CD4-positive, alpha-beta T cell treated with Interferon gamma for 1 hour (primary cell): ENCODE data around the gene KLK7.
"Not testable (repeated sequence)": the region's sequence is repeated elsewhere in the genome, so short reads cannot be mapped to it uniquely, and the experiment has no call there.

ENCODE experiments used
- DNase-seq: peaks from one replicate; pipeline ENCODE4 v3.0.0-alpha.2; 2020

KLK7 gene

DNA sequence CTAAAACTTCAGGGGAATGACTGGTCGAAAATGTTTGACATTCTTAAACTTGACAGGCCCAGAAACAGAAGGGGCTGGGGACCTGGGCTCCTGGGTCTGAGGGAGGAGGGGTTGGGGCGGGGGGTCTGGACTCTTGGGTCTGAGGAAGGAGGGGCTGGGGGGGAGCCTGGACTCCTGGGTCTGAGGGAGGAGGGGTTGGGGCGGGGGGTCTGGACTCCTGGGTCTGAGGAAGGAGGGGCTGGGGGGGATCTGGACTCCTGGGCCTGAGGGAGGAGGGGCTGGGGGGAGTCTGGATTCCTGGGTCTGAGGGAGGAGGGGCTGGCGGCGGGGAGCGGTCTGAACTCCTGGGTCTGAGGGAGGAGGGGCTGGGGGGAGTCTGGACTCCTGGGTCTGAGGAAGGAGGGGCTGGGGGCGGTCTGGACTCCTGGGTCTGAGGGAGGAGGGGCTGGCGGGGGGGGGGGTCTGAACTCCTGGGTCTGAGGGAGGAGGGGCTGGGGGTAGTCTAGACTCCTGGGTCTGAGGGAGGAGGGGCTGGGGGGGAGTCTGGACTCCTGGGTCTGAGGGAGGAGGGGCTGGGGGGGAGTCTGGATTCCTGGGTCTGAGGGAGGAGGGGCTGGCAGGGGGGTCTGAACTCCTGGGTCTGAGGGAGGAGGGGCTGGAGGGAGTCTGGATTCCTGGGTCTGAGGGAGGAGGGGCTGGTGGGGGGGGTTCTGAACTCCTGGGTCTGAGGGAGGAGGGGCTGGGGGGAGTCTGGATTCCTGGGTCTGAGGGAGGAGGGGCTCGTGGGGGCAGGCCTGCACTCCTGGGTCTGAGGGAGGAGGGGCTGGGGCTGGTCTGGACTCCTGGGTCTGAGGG lies 8.8 kb downstream of the KLK7 start:
- DNase-seq: no peak

- DNase-seq: no peak
Measured at GRCh38 chr19:50972795-50973376, 10.8 kb downstream of the KLK7 start.

DNA sequence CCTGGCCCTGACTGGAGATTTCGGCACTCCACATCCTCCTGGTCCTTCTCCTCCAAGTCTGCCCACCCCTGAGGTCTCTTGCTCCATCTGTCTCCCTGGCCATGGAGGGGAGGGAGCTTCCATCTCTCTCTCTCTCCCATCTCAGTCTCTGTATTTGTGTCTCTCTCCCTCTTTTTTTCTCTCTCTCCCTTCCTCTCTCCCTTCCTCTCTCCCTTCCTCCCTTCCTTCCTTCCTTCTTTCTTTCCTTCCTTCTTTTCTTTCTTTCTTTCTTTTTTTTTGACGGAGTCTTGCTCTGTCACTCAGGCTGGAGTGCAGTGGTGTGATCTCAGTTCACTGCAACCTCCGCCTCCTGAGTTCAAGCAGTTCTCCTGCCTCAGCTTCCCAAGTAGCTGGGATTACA lies 13.9 kb downstream of the KLK7 start:
- DNase-seq: not testable (repeated sequence)

- no peak for DNase-seq
Measured at GRCh38 chr19:50969413-50969760, 14.3 kb downstream of the KLK7 start, which contains the start of gene KLK6. Gene KLK6 (minus strand): TSS chr19:50969591. CDS start chr19:50968104, 1,487 bp downstream.

- DNase-seq: no peak
Measured at GRCh38 chr19:50968716-50969412, 14.9 kb downstream of the KLK7 start.

DNA sequence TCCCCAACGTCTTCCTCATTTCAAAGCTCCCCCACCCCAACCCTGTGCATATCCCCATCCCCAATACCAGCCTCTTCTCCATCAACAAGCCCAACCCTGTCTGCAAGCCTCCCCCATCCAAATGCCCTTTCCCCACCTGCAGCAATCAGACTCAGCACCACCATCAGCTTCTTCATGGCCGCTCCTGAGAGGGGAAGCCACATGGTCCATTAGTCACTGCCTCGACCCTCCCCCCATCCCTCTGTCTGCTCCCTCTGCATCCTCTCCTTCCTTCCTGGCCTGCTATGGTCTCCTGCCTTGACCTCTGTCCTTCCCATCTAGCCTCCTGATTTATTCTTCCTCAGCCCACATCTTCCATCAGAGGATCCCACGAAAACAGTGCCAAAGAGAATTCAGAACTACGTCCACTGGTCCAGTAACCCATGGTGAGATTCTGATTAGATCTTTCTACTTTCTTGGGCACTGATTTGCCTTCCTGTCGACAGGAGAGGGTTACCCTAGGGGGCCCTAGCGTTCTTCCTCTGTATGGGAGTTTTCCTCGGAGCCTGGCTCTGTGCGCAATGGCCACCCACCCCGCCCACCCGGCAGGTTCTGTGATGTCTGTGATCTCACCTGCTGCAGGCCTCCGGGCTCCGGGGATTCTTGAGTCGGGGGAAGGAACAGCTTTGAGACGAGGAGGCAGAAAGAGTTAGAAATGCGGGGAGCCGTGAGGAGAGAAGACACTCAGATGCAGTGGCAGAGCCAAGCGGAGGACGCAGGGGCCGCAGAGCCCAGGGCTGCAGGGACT lies 15.6 kb downstream of the KLK7 start:
- DNase-seq: no peak

- no peak for DNase-seq
Measured at GRCh38 chr19:50964266-50964665, 19.5 kb downstream of the KLK7 start.

DNA sequence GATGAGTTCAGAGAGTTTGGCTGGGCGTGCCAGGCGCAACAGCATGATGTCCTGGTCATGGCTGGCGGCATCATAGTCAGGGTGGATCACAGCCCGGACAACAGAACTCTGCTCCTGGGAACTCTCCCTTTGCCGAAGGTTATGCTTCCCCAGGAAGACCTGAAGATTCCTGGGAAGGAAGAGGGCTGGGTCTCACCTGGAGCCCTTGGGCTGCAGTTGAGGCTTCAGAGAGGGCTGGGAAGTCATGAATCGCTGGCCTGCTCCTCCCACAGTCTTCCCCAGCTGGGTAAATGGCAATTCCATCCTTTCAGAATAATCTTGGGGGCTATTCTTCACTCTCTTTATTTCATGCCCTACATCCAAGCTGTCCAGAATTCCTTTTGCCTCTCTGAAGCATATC lies 20.3 kb downstream of the KLK7 start:
- no peak for DNase-seq

DNA sequence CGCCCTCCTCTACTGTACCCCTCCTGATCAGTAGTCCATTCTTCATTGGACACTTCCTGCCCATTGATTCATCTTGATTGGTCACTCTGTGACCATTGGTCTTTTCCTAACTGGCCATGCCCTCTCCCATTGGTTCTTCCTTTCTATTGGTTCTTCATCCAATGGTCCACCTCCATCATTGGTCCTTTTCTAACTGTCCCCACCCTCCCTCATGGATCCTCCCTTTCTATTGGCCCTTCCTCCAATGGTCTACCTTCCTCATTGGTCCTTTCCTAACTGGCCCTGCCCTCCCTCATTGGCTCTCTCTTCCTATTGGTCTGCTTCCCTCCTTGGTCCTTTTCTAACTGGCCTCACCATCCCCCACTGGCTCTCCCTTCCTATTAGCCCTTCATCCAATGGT lies 21.5 kb downstream of the KLK7 start:
- no peak for DNase-seq

DNA sequence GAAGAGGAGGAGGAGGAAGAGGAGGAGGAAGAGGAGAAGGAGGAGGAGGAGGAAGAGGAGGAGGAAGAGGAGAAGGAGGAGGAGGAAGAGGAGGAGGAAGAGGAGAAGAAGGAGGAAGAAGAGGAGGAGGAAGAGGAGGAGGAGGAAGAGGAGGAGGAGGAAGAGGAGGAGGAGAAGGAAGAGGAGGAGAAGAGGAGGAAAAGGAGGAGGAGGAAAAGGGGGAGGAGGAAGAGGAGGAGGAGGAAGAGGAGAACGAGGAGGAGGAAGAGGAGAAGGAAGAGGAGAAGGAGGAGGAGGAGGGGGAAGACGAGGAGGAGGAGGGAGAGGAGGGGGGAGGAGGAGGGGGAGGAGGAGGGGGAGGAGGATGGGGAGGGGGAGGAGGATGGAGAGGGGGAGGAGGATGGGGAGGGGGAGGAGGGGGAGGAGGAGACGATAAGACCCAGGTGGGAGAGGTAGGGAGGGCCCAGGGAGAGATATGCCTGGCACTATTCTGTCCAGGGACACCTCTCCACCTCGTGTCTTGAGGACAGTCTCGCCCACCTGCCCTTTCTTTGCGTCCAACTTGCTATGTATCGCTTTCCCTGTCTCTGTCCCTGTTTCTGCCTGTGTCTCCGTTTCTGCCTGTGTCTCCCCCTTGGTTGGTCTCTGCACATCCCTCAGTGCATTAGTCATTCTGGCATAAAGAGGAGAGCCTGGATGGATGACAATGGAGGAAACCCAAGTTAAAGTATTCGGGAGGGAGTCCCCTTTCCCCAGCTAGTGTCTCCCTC lies 23.8 kb downstream of the KLK7 start:
- no peak for DNase-seq

DNA sequence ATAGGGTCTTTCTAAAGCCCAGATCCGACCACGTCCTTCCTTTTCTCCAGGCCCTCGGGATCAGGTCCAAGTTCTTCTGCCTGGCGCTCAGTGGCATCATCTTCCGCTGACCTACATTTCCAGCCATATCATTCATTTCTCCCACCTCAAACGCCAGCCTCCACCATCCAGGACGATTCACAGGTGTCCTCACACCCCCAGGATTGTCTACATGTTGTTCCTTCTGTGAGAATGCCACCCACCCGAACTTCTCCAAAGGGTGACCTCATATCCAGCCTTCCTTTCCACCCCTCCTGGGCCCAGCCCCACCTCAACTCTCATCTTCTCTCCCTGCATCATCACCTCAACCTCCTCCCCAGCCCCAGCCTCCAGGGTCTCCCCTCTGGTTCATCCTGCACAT lies 26.1 kb downstream of the KLK7 start:
- no peak for DNase-seq

DNA sequence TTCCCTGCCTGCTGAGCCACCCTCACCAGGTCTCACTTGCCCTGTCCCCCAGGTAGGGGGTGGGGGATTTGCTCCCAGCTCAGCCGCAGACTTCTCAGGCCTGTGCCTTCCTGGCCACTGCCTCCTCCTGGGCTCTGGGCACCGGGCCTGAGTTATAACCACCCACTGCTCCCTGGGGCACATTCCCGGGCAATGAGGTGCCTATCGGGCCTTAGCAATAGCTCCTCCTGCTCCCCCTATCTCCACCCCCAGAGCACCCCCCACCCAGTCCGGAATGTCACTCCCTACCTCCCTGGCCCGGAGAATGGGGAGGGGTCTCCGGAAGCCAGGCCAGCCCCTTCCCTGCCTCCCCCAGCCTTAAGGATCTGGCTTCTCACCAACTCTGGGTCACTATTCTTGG lies 30.8 kb downstream of the KLK7 start, which contains the start of gene KLK5:
KLK5 (minus strand) TSS at position 129 of the 400 bp plus-strand sequence. CDS start 381 bp downstream, outside the sequence.
- DNase-seq: no peak

DNA sequence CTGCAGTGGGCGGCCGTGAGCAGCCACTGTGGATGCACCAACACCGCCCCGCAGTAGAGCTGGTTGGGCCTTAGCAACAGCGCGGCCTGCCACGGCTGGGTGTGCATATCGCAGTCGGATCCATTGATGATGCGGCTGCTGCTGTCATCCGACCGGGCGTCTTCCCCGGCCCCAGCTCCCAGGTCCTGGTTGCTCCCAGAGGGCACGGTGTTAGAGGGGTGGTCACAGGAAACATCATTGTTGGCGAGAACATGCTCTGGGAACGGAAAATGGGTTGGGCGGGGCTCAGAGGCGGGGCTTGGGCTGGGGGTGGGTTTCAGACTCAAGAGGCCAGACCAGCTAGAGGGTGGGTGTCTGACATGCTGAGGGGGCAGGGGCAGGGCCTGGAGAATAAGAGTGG lies 33.9 kb downstream of the KLK7 start:
- no peak for DNase-seq

DNA sequence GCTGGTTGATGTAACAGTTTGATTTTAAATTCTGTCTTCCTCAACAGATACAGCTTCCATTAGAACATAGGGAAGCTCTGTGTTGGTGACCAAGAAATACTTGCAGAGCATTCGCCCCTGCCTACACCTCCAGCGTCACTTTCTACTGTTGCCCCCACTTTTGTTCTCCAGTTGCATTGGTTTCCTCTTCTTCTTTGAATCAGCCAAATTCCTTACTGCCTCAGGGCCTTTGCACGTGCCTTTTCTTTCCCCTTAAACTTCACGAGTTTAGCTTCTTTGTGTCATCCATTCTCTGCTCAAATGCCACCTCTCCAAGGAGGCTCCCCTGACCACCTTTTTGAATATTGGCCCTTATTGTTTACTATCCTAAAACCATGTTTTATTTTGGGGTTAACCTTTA lies 36.6 kb downstream of the KLK7 start:
- no peak for DNase-seq

- no peak for DNase-seq
Measured at GRCh38 chr19:50944795-50945194, 38.9 kb downstream of the KLK7 start.

- no peak for DNase-seq
Measured at GRCh38 chr19:50943074-50943828, 40.5 kb downstream of the KLK7 start.

- DNase-seq: no peak
Measured at GRCh38 chr19:50939596-50939995, 44.1 kb downstream of the KLK7 start.

DNA sequence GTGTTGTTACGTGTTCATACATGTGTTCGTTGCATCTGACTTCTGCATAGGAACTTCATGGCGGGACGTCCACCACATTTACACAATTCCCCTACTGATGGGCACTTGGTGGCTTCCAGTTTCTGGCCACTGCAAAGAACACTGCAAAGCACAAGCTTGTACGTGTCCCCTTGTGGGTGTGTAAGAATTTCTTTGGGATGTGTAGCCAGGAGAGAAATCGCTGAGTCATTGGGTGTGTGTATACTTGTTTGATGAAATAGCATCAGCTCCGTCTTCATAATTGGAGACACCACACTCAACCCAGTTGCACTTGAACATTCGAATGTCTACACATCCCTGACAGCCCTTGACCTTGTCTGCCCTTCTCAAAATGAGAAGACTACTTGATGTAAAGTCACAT lies 50.1 kb downstream of the KLK7 start:
- no peak for DNase-seq

DNA sequence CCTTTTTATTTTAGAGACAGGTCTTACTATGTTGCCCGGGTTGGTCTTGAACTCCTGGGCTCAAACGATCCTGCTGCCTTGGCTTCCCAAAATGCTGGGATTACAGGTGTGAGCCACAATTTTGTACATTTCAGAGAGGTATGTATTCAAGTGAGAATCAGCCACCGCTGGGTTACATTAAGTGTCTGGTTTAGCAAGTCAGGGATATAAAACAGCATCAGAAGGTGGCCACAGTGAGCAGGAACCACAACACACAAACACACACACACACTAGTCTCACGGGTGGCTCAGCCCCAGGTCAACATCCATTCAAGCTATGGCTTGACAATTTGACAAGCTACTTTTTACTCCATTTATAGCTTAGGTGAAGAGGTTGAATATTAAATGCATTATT lies 51.0 kb downstream of the KLK7 start:
- DNase-seq: no peak

DNA sequence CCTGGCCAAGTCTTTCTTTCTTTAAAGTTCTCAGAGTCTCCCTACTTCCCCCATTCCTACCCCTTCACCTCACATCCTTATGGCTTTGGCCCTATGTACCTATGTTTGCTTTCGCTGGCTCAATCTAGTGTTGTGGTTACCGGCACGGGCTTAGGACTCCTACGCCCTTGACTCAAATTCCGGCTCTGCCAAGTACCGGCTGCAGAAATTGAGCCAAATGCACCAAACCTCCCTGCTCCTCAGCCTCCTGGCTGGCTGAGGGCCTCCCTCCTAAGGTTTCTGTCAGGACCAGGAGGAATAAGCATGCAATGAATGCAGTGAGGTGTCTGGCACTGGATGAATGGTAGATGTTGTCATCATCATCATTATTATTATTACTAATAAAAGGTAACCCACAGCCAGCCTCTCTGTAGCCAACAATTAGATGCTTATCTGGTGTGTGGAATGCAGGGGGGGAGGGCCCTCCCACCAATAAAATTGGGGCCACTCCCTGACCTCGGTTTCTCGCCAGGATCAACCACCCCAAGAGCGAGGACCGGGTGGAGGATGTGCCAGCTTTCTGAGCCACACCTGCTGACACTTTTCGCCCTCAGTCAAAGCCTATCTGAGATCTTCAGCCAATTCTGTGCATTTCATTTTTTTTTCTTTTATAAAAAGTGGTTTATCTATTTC lies 51.6 kb downstream of the KLK7 start:
- no peak for DNase-seq

DNA sequence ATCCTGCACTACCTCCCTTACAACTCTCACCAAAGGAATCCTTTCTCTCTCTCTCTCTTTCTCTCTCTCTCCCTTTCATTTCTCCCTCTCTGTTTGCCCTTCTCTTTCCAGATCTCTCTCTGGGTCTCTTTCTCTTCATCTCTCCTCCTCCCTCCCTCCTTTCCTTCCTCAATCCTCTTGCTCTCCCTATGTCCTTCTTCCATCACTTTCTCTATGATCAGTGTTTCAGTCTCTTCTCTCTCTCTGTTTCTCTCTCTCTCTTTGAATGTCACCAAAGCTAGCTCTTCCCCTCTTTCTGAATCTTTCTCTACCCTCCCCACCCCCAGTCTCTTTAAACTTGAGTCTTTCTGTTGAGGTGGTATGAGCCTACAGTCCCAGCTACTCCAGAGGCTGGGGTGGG lies 52.7 kb downstream of the KLK7 start:
- DNase-seq: no peak
